Neural cell (in vitro differentiated cells): Measurements from ENCODE around the gene BICRA.

ENCODE experiments used
- EP300 ChIP-seq: fragments of 450-650 bp; conservative IDR thresholded peaks from 2 replicates; pipeline ENCODE4 v1.6.1; 2014; ENCODE audit warnings: antibody characterized with exemption, mild to moderate bottlenecking, moderate library complexity; ENCODE audit not compliant: poor library complexity, severe bottlenecking
- POLR2AphosphoS5 ChIP-seq: IDR thresholded peaks from 2 replicates; pipeline ENCODE4 v1.6.1; 2012

- TF ChIP-seq EP300 = no peak
- no peak for TF ChIP-seq POLR2AphosphoS5
Observed at GRCh38 chr19:47702671-47703070, 93.7 kb downstream of the BICRA start.
